Measurements from ENCODE around the gene ANKS1A.
"Not testable (repeated sequence)": the region's sequence is repeated elsewhere in the genome, so short reads cannot be mapped to it uniquely, and the experiment has no call there.

The ANKS1A gene

GRCh38 chr6:35096129-35096862 is 207.2 kb downstream of the ANKS1A start:
- no peaks in the 10 kb centered on the region for H3F3A ChIP-seq (ENCODE audit: low read depth)
- no peaks in the 10 kb centered on the region for H3K27me3 ChIP-seq (ENCODE audit: insufficient read depth, low read length, poor library complexity, severe bottlenecking)
- H3K9me2 ChIP-seq (replicated peaks; ENCODE audit: low read depth, low read length), result no peaks in the 10 kb centered on the region
- no peaks in the 10 kb centered on the region for H3K9me3 ChIP-seq (ENCODE audit: insufficient read depth, low read depth, low read length)
- no peak overlapping the region for H2AFZ ChIP-seq (ENCODE audit: low read length)
- H3K79me2 ChIP-seq (ENCODE audit: insufficient read depth, low read length), result no peaks in the 10 kb centered on the region
- no peaks in the 10 kb centered on the region for H3K36me3 ChIP-seq (ENCODE audit: insufficient read depth, low read length)
- no peak overlapping the region for H3K9ac ChIP-seq (ENCODE audit: low read depth, low read length, poor library complexity, severe bottlenecking)
- H3K4me1 ChIP-seq (ENCODE audit: insufficient read depth, low read length, poor library complexity, severe bottlenecking), result peaks cover under 1% of the 10 kb centered on the region
- H4K20me1 ChIP-seq (ENCODE audit: insufficient read depth, low read length, poor library complexity, severe bottlenecking), result no peaks in the 10 kb centered on the region
- TF ChIP-seq EZH2phosphoT487 (IDR thresholded peaks at IDR 0.05; ENCODE audit: borderline replicate concordance) (no peak), CTCF (conservative IDR thresholded peaks at IDR 0.05; ENCODE audit: low read length) (no peak)
- no peak overlapping the region for H3K4me2 ChIP-seq (ENCODE audit: low read depth, low read length, poor library complexity, severe bottlenecking)
- no peak overlapping the region for H3K4me3 ChIP-seq (ENCODE audit: low read length, poor library complexity, severe bottlenecking)

GRCh38 chr6:35099116-35099515 is 210.1 kb downstream of the ANKS1A start:
- Histone ChIP-seq H2AFZ (ENCODE audit: low read length) (no peak overlapping the region), H3K9me3 (ENCODE audit: insufficient read depth, low read depth, low read length) (no peaks in the 10 kb centered on the region), H4K20me1 (ENCODE audit: insufficient read depth, low read length, poor library complexity, severe bottlenecking) (no peaks in the 10 kb centered on the region), H3K36me3 (ENCODE audit: insufficient read depth, low read length) (no peaks in the 10 kb centered on the region), H3K9me2 (replicated peaks; ENCODE audit: low read depth, low read length) (no peaks in the 10 kb centered on the region), H3K9ac (ENCODE audit: low read depth, low read length, poor library complexity, severe bottlenecking) (no peak overlapping the region), H3F3A (ENCODE audit: low read depth) (no peaks in the 10 kb centered on the region), H3K4me1 (ENCODE audit: insufficient read depth, low read length, poor library complexity, severe bottlenecking) (no peaks in the 10 kb centered on the region), H3K27me3 (ENCODE audit: insufficient read depth, low read length, poor library complexity, severe bottlenecking) (no peaks in the 10 kb centered on the region), H3K4me3 (ENCODE audit: low read length, poor library complexity, severe bottlenecking) (no peak overlapping the region), H3K79me2 (ENCODE audit: insufficient read depth, low read length) (no peaks in the 10 kb centered on the region), H3K4me2 (ENCODE audit: low read depth, low read length, poor library complexity, severe bottlenecking) (no peak overlapping the region)
- TF ChIP-seq CTCF (conservative IDR thresholded peaks at IDR 0.05; ENCODE audit: low read length), result no peak
- no peak for TF ChIP-seq EZH2phosphoT487 (IDR thresholded peaks at IDR 0.05; ENCODE audit: borderline replicate concordance)

GRCh38 chr6:35105078-35105477 is 216.0 kb downstream of the ANKS1A start:
- Histone ChIP-seq H3K27me3 (ENCODE audit: insufficient read depth, low read length, poor library complexity, severe bottlenecking) (no peaks in the 10 kb centered on the region), H3K36me3 (ENCODE audit: insufficient read depth, low read length) (no peaks in the 10 kb centered on the region), H3K9me2 (replicated peaks; ENCODE audit: low read depth, low read length) (no peaks in the 10 kb centered on the region), H3K4me1 (ENCODE audit: insufficient read depth, low read length, poor library complexity, severe bottlenecking) (no peaks in the 10 kb centered on the region), H4K20me1 (ENCODE audit: insufficient read depth, low read length, poor library complexity, severe bottlenecking) (no peaks in the 10 kb centered on the region), H3K4me3 (ENCODE audit: low read length, poor library complexity, severe bottlenecking) (no peak overlapping the region), H3K9me3 (ENCODE audit: insufficient read depth, low read depth, low read length) (no peaks in the 10 kb centered on the region), H2AFZ (ENCODE audit: low read length) (no peak overlapping the region), H3F3A (ENCODE audit: low read depth) (no peaks in the 10 kb centered on the region), H3K4me2 (ENCODE audit: low read depth, low read length, poor library complexity, severe bottlenecking) (no peak overlapping the region), H3K9ac (ENCODE audit: low read depth, low read length, poor library complexity, severe bottlenecking) (no peak overlapping the region), H3K79me2 (ENCODE audit: insufficient read depth, low read length) (no peaks in the 10 kb centered on the region)
- no peak for TF ChIP-seq EZH2phosphoT487 (IDR thresholded peaks at IDR 0.05; ENCODE audit: borderline replicate concordance)
- TF ChIP-seq CTCF (conservative IDR thresholded peaks at IDR 0.05; ENCODE audit: low read length), result no peak

GRCh38 chr6:35106061-35106460 is 217.0 kb downstream of the ANKS1A start:
- not testable (repeated sequence) for H3K9me2 ChIP-seq (replicated peaks; ENCODE audit: low read depth, low read length); H3K79me2 ChIP-seq (ENCODE audit: insufficient read depth, low read length); H2AFZ ChIP-seq (ENCODE audit: low read length); H3K9ac ChIP-seq (ENCODE audit: low read depth, low read length, poor library complexity, severe bottlenecking); H3F3A ChIP-seq (ENCODE audit: low read depth); H4K20me1 ChIP-seq (ENCODE audit: insufficient read depth, low read length, poor library complexity, severe bottlenecking); H3K4me3 ChIP-seq (ENCODE audit: low read length, poor library complexity, severe bottlenecking); H3K27me3 ChIP-seq (ENCODE audit: insufficient read depth, low read length, poor library complexity, severe bottlenecking); H3K9me3 ChIP-seq (ENCODE audit: insufficient read depth, low read depth, low read length); H3K4me1 ChIP-seq (ENCODE audit: insufficient read depth, low read length, poor library complexity, severe bottlenecking); H3K4me2 ChIP-seq (ENCODE audit: low read depth, low read length, poor library complexity, severe bottlenecking); H3K36me3 ChIP-seq (ENCODE audit: insufficient read depth, low read length)

- H3K4me3 ChIP-seq (ENCODE audit: low read length, poor library complexity, severe bottlenecking); H3K36me3 ChIP-seq (ENCODE audit: insufficient read depth, low read length); H3K9me2 ChIP-seq (replicated peaks; ENCODE audit: low read depth, low read length); H3K9me3 ChIP-seq (ENCODE audit: insufficient read depth, low read depth, low read length); H3K4me1 ChIP-seq (ENCODE audit: insufficient read depth, low read length, poor library complexity, severe bottlenecking); H3F3A ChIP-seq (ENCODE audit: low read depth); H3K79me2 ChIP-seq (ENCODE audit: insufficient read depth, low read length); H3K4me2 ChIP-seq (ENCODE audit: low read depth, low read length, poor library complexity, severe bottlenecking); H4K20me1 ChIP-seq (ENCODE audit: insufficient read depth, low read length, poor library complexity, severe bottlenecking); H2AFZ ChIP-seq (ENCODE audit: low read length); H3K27me3 ChIP-seq (ENCODE audit: insufficient read depth, low read length, poor library complexity, severe bottlenecking); H3K9ac ChIP-seq (ENCODE audit: low read depth, low read length, poor library complexity, severe bottlenecking): not testable (repeated sequence)
These were observed 218.2 kb downstream of the ANKS1A start for GRCh38 chr6:35107208-35107607.

Data from Loucy (cell line).